HUDEP-2 (cell line): ENCODE data around the gene TNNC2.

Experiments
- DNase-seq, 76 experiments: peaks; one replicate each; lab custom pipeline; 2025; ENCODE audit not compliant: unreplicated experiment in 76 of 76; lab: John Stamatoyannopoulos, UW

Gene TNNC2

GRCh38 chr20:45788351-45788750, 38.8 kb downstream of the TNNC2 start:
- DNase-seq = no peak

- peak in 6 of 76 experiments; percentile 0 to 24 (median 8) for DNase-seq
Measured at GRCh38 chr20:45783656-45784294, 43.3 kb downstream of the TNNC2 start.

GRCh38 chr20:45782890-45783289, 44.2 kb downstream of the TNNC2 start:
- no peak for DNase-seq

GRCh38 chr20:45781391-45781931, 45.7 kb downstream of the TNNC2 start:
- DNase-seq = no peak

GRCh38 chr20:45780159-45780558, 47.0 kb downstream of the TNNC2 start:
- no peak for DNase-seq

GRCh38 chr20:45779011-45779915, 47.8 kb downstream of the TNNC2 start:
- DNase-seq = peak in 43 of 76 experiments; percentile 3 to 75 (median 21)

GRCh38 chr20:45776931-45777330, 50.2 kb downstream of the TNNC2 start:
- no peak for DNase-seq

- DNase-seq = no peak
Measured at GRCh38 chr20:45775411-45775810, 51.7 kb downstream of the TNNC2 start.

- no peak for DNase-seq
Measured at GRCh38 chr20:45774945-45775344, 52.2 kb downstream of the TNNC2 start.
